Neuronal stem cell (in vitro differentiated cells): Measurements from ENCODE around the gene SERBP1.

Experiments
- DNase-seq: peaks from one replicate; pipeline ENCODE4 v3.0.0-alpha.2; 2013; ENCODE audit warnings: low spot score
- H2AFZ ChIP-seq: one replicate; pipeline ENCODE4 v1.6.1; 2013; ENCODE audit warnings: mild to moderate bottlenecking, low read length, inconsistent platforms
- H2AK5ac ChIP-seq: 2 replicates; pipeline ENCODE4 v1.6.1; 2013; ENCODE audit warnings: low read depth, mild to moderate bottlenecking, inconsistent platforms, low read length, moderate library complexity, mixed read lengths
- H2BK120ac ChIP-seq: 2 replicates; pipeline ENCODE4 v1.6.1; 2013; ENCODE audit warnings: low read depth, mild to moderate bottlenecking, inconsistent platforms, low read length, moderate library complexity, mixed read lengths
- H2BK12ac ChIP-seq: one replicate; pipeline ENCODE4 v1.6.1; 2013; ENCODE audit warnings: low read length, inconsistent platforms
- H2BK15ac ChIP-seq: 2 replicates; pipeline ENCODE4 v1.6.1; 2013; ENCODE audit warnings: mild to moderate bottlenecking, low read length, inconsistent platforms, mixed read lengths
- H2BK5ac ChIP-seq: one replicate; pipeline ENCODE4 v1.6.1; 2013; ENCODE audit warnings: inconsistent platforms, mild to moderate bottlenecking, low read length, moderate library complexity
- H3K14ac ChIP-seq: one replicate; pipeline ENCODE4 v1.6.1; 2013; ENCODE audit warnings: low read length, inconsistent platforms
- H3K18ac ChIP-seq: 2 replicates; pipeline ENCODE4 v1.6.1; 2013; ENCODE audit warnings: low read length, inconsistent platforms
- H3K23ac ChIP-seq: 2 replicates; pipeline ENCODE4 v1.6.1; 2013; ENCODE audit warnings: low read depth, mild to moderate bottlenecking, mixed read lengths, low read length, inconsistent platforms; ENCODE audit not compliant: poor library complexity
- H3K27ac ChIP-seq: replicated peaks from 3 replicates; pipeline ENCODE4 v1.5.1; 2013; ENCODE audit warnings: low read length, inconsistent platforms
- H3K27me3 ChIP-seq, 3 experiments: 2 replicates each; pipeline ENCODE4 v1.6.1; 2013; ENCODE audit warnings: low read length in 3 of 3, mild to moderate bottlenecking in 2 of 3, inconsistent platforms in 1 of 3, low read depth in 1 of 3, mixed read lengths in 1 of 3, moderate library complexity in 1 of 3; ENCODE audit not compliant: control insufficient read depth in 3 of 3, insufficient read depth in 3 of 3
- H3K36me3 ChIP-seq, 2 donors: replicated peaks in 1 of 2; 2 replicates each; pipeline ENCODE4 v1.6.1; 2013; ENCODE audit warnings: low read length in 2 of 2; ENCODE audit not compliant: control insufficient read depth in 2 of 2, insufficient read depth in 2 of 2
- H3K4ac ChIP-seq: 2 replicates; pipeline ENCODE4 v1.6.1; 2013; ENCODE audit warnings: inconsistent platforms, mild to moderate bottlenecking, low read length, moderate library complexity
- H3K4me1 ChIP-seq, 2 donors: 1 replicate in 1 of 2; 2 replicates in 1 of 2; pipeline ENCODE4 v1.6.1; 2013; ENCODE audit warnings: low read length in 2 of 2, low read depth in 1 of 2; ENCODE audit not compliant: control insufficient read depth in 2 of 2, insufficient read depth in 1 of 2
- H3K4me2 ChIP-seq: one replicate; pipeline ENCODE4 v1.6.1; 2013; ENCODE audit warnings: mild to moderate bottlenecking, low read length, inconsistent platforms; ENCODE audit not compliant: insufficient read depth, poor library complexity, severe bottlenecking
- H3K4me3 ChIP-seq, 2 donors: 2 replicates each; pipeline ENCODE4 v1.5.1; 2013; ENCODE audit warnings: low read length in 2 of 2, mild to moderate bottlenecking in 2 of 2, inconsistent platforms in 1 of 2, moderate library complexity in 1 of 2
- H3K79me1 ChIP-seq: one replicate; pipeline ENCODE4 v1.6.1; 2013; ENCODE audit warnings: low read depth, mild to moderate bottlenecking, inconsistent platforms, low read length, moderate library complexity
- H3K9ac ChIP-seq: one replicate; pipeline ENCODE4 v1.6.1; 2013; ENCODE audit warnings: mild to moderate bottlenecking, low read depth, low read length, inconsistent platforms; ENCODE audit not compliant: poor library complexity
- H3K9me3 ChIP-seq, 2 donors: replicated peaks in 1 of 2; 2 replicates each; pipeline versions ENCODE3 to v1.6.1; 2013; ENCODE audit warnings: low read length in 2 of 2, mild to moderate bottlenecking in 2 of 2, inconsistent platforms in 1 of 2, low read depth in 1 of 2, mixed read lengths in 1 of 2, moderate library complexity in 1 of 2; ENCODE audit not compliant: control insufficient read depth in 2 of 2, insufficient read depth in 1 of 2
- H4K8ac ChIP-seq: one replicate; pipeline ENCODE4 v1.6.1; 2013; ENCODE audit warnings: low read depth, mild to moderate bottlenecking, inconsistent platforms, low read length, moderate library complexity
- H4K91ac ChIP-seq: one replicate; pipeline ENCODE4 v1.6.1; 2013; ENCODE audit warnings: low read length, low read depth, mild to moderate bottlenecking, inconsistent platforms; ENCODE audit not compliant: poor library complexity
- WGBS, 2 donors: extraction: QIAGEN DNeasy Blood & Tissue Kit; methylation state at CpG; one replicate each; pipeline ENCODE4 v1.1.7; 2013; ENCODE audit warnings: missing lambda C conversion rate in 2 of 2, mixed read lengths in 1 of 2; ENCODE audit not compliant: insufficient read length in 2 of 2, insufficient replicate concordance in 1 of 2; ENCODE audit errors: extremely low coverage in 2 of 2; 5-methylcytosine and 5-hydroxymethylcytosine counted together

The SERBP1 gene

GRCh38 chr1:67394548-67394947 is 35.7 kb downstream of the SERBP1 start:
- no peak overlapping the region for H2BK15ac ChIP-seq
- no peaks in the 10 kb centered on the region for H3K9me3 ChIP-seq
- H2BK120ac ChIP-seq = no peak overlapping the region
- no peak overlapping the region for H3K27ac ChIP-seq
- no peak overlapping the region for H2AFZ ChIP-seq
- H4K8ac ChIP-seq = no peak overlapping the region
- no peaks in the 10 kb centered on the region for H3K36me3 ChIP-seq
- no peak overlapping the region for H3K4me2 ChIP-seq
- H3K23ac ChIP-seq = no peak overlapping the region
- no peak overlapping the region for H2BK12ac ChIP-seq
- no CpG with 5 or more reads among the region's 4 CpGs for WGBS, 2 donors
- H3K79me1 ChIP-seq = no peaks in the 10 kb centered on the region
- H3K4me1 ChIP-seq = no peaks in the 10 kb centered on the region
- H3K18ac ChIP-seq = no peak overlapping the region
- H3K9ac ChIP-seq = no peak overlapping the region
- H2AK5ac ChIP-seq = no peak overlapping the region
- H3K27me3 ChIP-seq = no peaks in the 10 kb centered on the region
- DNase-seq = no peak
- H4K91ac ChIP-seq = no peak overlapping the region
- H3K14ac ChIP-seq = no peak overlapping the region
- no peak overlapping the region for H2BK5ac ChIP-seq
- H3K4me3 ChIP-seq = no peak overlapping the region
- H3K4ac ChIP-seq = no peak overlapping the region

DNA sequence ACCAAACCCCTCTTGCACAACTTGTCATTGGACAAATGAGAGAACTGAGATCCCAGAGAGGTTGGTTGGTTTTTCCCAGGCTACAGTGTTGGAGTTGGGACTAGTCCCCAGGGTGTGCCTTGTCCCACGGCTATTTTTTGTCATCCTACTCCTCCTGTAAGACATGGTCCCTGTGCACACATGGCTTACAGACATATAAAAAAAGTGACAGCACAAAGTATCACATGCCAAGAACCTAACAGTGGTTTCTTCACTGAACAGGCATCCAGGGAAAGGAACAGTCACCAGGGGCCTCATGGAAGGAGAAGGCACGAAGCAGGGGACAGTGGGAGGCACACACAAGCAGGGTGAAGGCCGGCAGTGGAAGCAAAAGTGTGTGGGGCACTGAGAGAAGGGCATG is 36.5 kb downstream of the SERBP1 start:
- H3K9ac ChIP-seq = no peak overlapping the region
- no peak overlapping the region for H3K4me3 ChIP-seq
- H3K36me3 ChIP-seq = no peaks in the 10 kb centered on the region
- no peak overlapping the region for H3K4ac ChIP-seq
- no peak for DNase-seq
- H2BK120ac ChIP-seq = no peak overlapping the region
- no CpG with 5 or more reads among the region's 3 CpGs for WGBS, 2 donors
- H3K27ac ChIP-seq = no peak overlapping the region
- H3K23ac ChIP-seq = no peak overlapping the region
- no peaks in the 10 kb centered on the region for H3K9me3 ChIP-seq
- no peak overlapping the region for H3K18ac ChIP-seq
- no peak overlapping the region for H2BK12ac ChIP-seq
- H3K14ac ChIP-seq = no peak overlapping the region
- H2BK5ac ChIP-seq = no peak overlapping the region
- H3K79me1 ChIP-seq = no peaks in the 10 kb centered on the region
- no peaks in the 10 kb centered on the region for H3K27me3 ChIP-seq
- no peaks in the 10 kb centered on the region for H3K4me1 ChIP-seq
- no peak overlapping the region for H4K8ac ChIP-seq
- H4K91ac ChIP-seq = no peak overlapping the region
- H2AK5ac ChIP-seq = no peak overlapping the region
- no peak overlapping the region for H2AFZ ChIP-seq
- H3K4me2 ChIP-seq = no peak overlapping the region
- no peak overlapping the region for H2BK15ac ChIP-seq

- Histone ChIP-seq H3K14ac (no peak overlapping the region), H2AK5ac (no peak overlapping the region), H3K9me3 (no peaks in the 10 kb centered on the region), H3K9ac (no peak overlapping the region), H2BK12ac (no peak overlapping the region), H2BK5ac (no peak overlapping the region), H3K27ac (no peak overlapping the region), H3K36me3 (no peaks in the 10 kb centered on the region), H4K91ac (no peak overlapping the region), H2BK120ac (no peak overlapping the region), H3K4me3 (no peak overlapping the region), H2AFZ (no peak overlapping the region), H3K4me1 (no peaks in the 10 kb centered on the region), H3K4ac (no peak overlapping the region), H3K23ac (no peak overlapping the region), H4K8ac (no peak overlapping the region), H2BK15ac (no peak overlapping the region), H3K27me3 (no peaks in the 10 kb centered on the region), H3K4me2 (no peak overlapping the region), H3K18ac (no peak overlapping the region), H3K79me1 (no peaks in the 10 kb centered on the region)
- WGBS, 2 donors = no CpG with 5 or more reads among the region's 12 CpGs
- no peak for DNase-seq
These were observed 37.0 kb downstream of the SERBP1 start for GRCh38 chr1:67393240-67393639.

GRCh38 chr1:67390041-67390887 is 39.9 kb downstream of the SERBP1 start:
- H3K79me1 ChIP-seq = no peaks in the 10 kb centered on the region
- H3K9me3 ChIP-seq = peaks cover 0 to 2% of the 10 kb centered on the region in 2 donors
- WGBS, 2 donors = no CpG with 5 or more reads among the region's 3 CpGs
- no peak overlapping the region for H3K23ac ChIP-seq
- H3K4me2 ChIP-seq = no peak overlapping the region
- H2BK120ac ChIP-seq = no peak overlapping the region
- no peaks in the 10 kb centered on the region for H3K27me3 ChIP-seq
- H3K36me3 ChIP-seq = no peaks in the 10 kb centered on the region
- no peak for DNase-seq
- H3K14ac ChIP-seq = no peak overlapping the region
- no peak overlapping the region for H2BK5ac ChIP-seq
- no peak overlapping the region for H2BK12ac ChIP-seq
- H2BK15ac ChIP-seq = no peak overlapping the region
- H2AFZ ChIP-seq = no peak overlapping the region
- H3K4ac ChIP-seq = no peak overlapping the region
- H3K4me3 ChIP-seq = no peak overlapping the region
- H3K4me1 ChIP-seq = no peaks in the 10 kb centered on the region
- H3K9ac ChIP-seq = no peak overlapping the region
- H2AK5ac ChIP-seq = no peak overlapping the region
- H4K8ac ChIP-seq = no peak overlapping the region
- H4K91ac ChIP-seq = no peak overlapping the region
- H3K27ac ChIP-seq = no peak overlapping the region
- H3K18ac ChIP-seq = no peak overlapping the region
